Measurements from ENCODE around the gene THAP3.

GRCh38 chr1:6612641-6613360, 11.9 kb upstream of the THAP3 start:
- TF ChIP-seq SMC3 (conservative IDR thresholded peaks at IDR 0.05; ENCODE audit: poor library complexity) (no peak), REST (IDR thresholded peaks at IDR 0.05; ENCODE audit: borderline replicate concordance) (no peak), CTCF (IDR thresholded peaks at IDR 0.05; ENCODE audit: poor library complexity, severe bottlenecking) (no peak), MXI1 (conservative IDR thresholded peaks at IDR 0.05; ENCODE audit: poor library complexity, severe bottlenecking) (no peak), POLR2AphosphoS5 (IDR thresholded peaks at IDR 0.05) (no peak), TAF1 (IDR thresholded peaks at IDR 0.05; ENCODE audit: low read depth) (no peak), EP300 (conservative IDR thresholded peaks at IDR 0.05; ENCODE audit: poor library complexity, severe bottlenecking) (no peak), RAD21 (conservative IDR thresholded peaks at IDR 0.05) (peak; percentile 27), EZH2 (IDR thresholded peaks at IDR 0.05; ENCODE audit: borderline replicate concordance, insufficient read depth, low read length, poor library complexity, severe bottlenecking) (no peak)
